ENCODE measurements around the gene OR5B12. TPM values are rescaled to one million over a fixed set of nuclear protein-coding genes. Genes with fewer than 3 reads are reported as not detected.

The OR5B12 gene
- polyA plus RNA-seq, 1 of the 3 experiments (the other 2 are of a cell fraction) = not detected

GRCh38 chr11:58434217-58434616 is 7.8 kb downstream of the OR5B12 start:
- H2AFZ ChIP-seq (ENCODE audit: low read depth) = no peak overlapping the region
- CTCF ChIA-PET = no interaction called here

More at GRCh38 chr11:58434217-58434616, 7.8 kb downstream of the OR5B12 start:
- Histone ChIP-seq H3K4me1 (ENCODE audit: control insufficient read depth in 1 of 2, insufficient read depth in 2 of 2, low read depth in 1 of 2, low read length in 1 of 2) (no peaks in the 10 kb centered on the region), H3K4me2 (no peak overlapping the region), H3K4me3 (ENCODE audit: low read depth in 2 of 2, low read length in 1 of 2) (no peak overlapping the region), H3K36me3 (replicated peaks in 1 of 2; ENCODE audit: control insufficient read depth in 1 of 2, insufficient read depth in 2 of 2, low read length in 1 of 2) (no peaks in the 10 kb centered on the region), H3K27me3 (ENCODE audit: insufficient read depth) (no peaks in the 10 kb centered on the region), H3K9me2 (no peaks in the 10 kb centered on the region), H4K20me1 (ENCODE audit: insufficient read depth) (no peaks in the 10 kb centered on the region), H3F3A (replicated peaks; ENCODE audit: insufficient read depth) (no peaks in the 10 kb centered on the region), H3K9me3 (peaks cover 5% of the 10 kb centered on the region; the same call in 1 of the 2 replicates), H3K79me2 (ENCODE audit: insufficient read depth) (no peaks in the 10 kb centered on the region), H3K27ac (ENCODE audit: low read depth in 2 of 2, low read length in 1 of 2) (no peak overlapping the region), H3K9ac (no peak overlapping the region)
- POLR2A ChIA-PET = no interaction called here
- DNase-seq = no peak
- WGBS (ENCODE audit: low lambda C conversion rate) = 7% methylated on average over 3 of the region's 3 CpGs
- TF ChIP-seq, protein P1, sequence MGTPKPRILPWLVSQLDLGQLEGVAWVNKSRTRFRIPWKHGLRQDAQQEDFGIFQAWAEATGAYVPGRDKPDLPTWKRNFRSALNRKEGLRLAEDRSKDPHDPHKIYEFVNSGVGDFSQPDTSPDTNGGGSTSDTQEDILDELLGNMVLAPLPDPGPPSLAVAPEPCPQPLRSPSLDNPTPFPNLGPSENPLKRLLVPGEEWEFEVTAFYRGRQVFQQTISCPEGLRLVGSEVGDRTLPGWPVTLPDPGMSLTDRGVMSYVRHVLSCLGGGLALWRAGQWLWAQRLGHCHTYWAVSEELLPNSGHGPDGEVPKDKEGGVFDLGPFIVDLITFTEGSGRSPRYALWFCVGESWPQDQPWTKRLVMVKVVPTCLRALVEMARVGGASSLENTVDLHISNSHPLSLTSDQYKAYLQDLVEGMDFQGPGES (IDR thresholded peaks at IDR 0.05; ENCODE audit: low read depth, low read length) = no peak
- TF ChIP-seq FOXM1 (IDR thresholded peaks at IDR 0.05; ENCODE audit: low read depth) = no peak
- TF ChIP-seq RFX5 (IDR thresholded peaks at IDR 0.05; ENCODE audit: low read length) = no peak
- no peak for TF ChIP-seq FOXJ3 (CRISPR knock-in tag; IDR thresholded peaks at IDR 0.05)
- TF ChIP-seq, protein P2, sequence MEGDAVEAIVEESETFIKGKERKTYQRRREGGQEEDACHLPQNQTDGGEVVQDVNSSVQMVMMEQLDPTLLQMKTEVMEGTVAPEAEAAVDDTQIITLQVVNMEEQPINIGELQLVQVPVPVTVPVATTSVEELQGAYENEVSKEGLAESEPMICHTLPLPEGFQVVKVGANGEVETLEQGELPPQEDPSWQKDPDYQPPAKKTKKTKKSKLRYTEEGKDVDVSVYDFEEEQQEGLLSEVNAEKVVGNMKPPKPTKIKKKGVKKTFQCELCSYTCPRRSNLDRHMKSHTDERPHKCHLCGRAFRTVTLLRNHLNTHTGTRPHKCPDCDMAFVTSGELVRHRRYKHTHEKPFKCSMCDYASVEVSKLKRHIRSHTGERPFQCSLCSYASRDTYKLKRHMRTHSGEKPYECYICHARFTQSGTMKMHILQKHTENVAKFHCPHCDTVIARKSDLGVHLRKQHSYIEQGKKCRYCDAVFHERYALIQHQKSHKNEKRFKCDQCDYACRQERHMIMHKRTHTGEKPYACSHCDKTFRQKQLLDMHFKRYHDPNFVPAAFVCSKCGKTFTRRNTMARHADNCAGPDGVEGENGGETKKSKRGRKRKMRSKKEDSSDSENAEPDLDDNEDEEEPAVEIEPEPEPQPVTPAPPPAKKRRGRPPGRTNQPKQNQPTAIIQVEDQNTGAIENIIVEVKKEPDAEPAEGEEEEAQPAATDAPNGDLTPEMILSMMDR (IDR thresholded peaks at IDR 0.05) = no peak
- no peak for TF ChIP-seq FOSL2 (IDR thresholded peaks at IDR 0.05; ENCODE audit: borderline replicate concordance, low read depth)
- no peak for TF ChIP-seq MEF2A (IDR thresholded peaks at IDR 0.05; ENCODE audit: borderline replicate concordance, low read depth)
- TF ChIP-seq POLR2AphosphoS5 (IDR thresholded peaks at IDR 0.05; ENCODE audit: low read depth, low read length) = no peak
- TF ChIP-seq TCF12 (IDR thresholded peaks at IDR 0.05) = no peak
- TF ChIP-seq SIN3A (IDR thresholded peaks at IDR 0.05; ENCODE audit: borderline replicate concordance, low read depth, low read length) = no peak
- TF ChIP-seq GATA2 (CRISPR knock-in tag; IDR thresholded peaks at IDR 0.05) = no peak
- no peak for TF ChIP-seq REST (IDR thresholded peaks at IDR 0.05; ENCODE audit: low read depth, low read length)
- no peak for TF ChIP-seq MAX (IDR thresholded peaks at IDR 0.05; ENCODE audit: low read depth)
- TF ChIP-seq NRF1 (IDR thresholded peaks at IDR 0.05; ENCODE audit: low read depth, low read length) = no peak
- TF ChIP-seq JUND (IDR thresholded peaks at IDR 0.05) = no peak
- no peak for TF ChIP-seq SMC3 (IDR thresholded peaks at IDR 0.05; ENCODE audit: low read depth, low read length)
- TF ChIP-seq RAD21 (IDR thresholded peaks at IDR 0.05; ENCODE audit: low read length) = no peak
- TF ChIP-seq GABPA (IDR thresholded peaks at IDR 0.05; ENCODE audit: low read depth) = no peak
- TF ChIP-seq NFIC (IDR thresholded peaks at IDR 0.05; ENCODE audit: borderline replicate concordance) = no peak
- no peak for TF ChIP-seq TAF1 (IDR thresholded peaks at IDR 0.05; ENCODE audit: borderline replicate concordance, low read depth, low read length)
